Raji (cell line): ENCODE results near the gene ATPAF1.

Source experiments
- POLR2A ChIP-seq: IDR thresholded peaks from 2 replicates; pipeline ENCODE4 v1.6.1; 2011; ENCODE audit warnings: low read depth, low read length, control low read depth; ENCODE audit not compliant: insufficient read depth

ATPAF1 gene

GRCh38 chr1:46657775-46658174, 10.4 kb downstream of the ATPAF1 start:
- no peak for TF ChIP-seq POLR2A

DNA sequence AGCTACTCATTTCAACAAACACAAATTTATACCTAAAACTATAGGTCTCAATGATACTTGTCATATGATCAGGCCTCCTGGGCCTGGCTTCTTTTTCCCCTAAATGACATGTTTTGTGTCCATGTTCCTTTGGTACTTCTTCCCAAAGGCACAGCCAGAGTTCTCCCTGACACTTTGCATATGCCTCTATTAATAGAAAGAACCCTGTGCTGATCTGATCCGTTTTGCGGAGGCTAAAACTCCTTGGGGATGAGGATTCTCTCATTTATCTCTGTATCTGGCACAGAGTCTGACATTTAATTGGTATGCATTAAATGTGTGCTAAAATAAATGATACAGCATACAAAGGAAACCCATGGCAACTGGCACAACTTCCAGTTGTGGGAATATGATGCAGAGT, 11.5 kb downstream of the ATPAF1 start:
- no peak for TF ChIP-seq POLR2A

DNA sequence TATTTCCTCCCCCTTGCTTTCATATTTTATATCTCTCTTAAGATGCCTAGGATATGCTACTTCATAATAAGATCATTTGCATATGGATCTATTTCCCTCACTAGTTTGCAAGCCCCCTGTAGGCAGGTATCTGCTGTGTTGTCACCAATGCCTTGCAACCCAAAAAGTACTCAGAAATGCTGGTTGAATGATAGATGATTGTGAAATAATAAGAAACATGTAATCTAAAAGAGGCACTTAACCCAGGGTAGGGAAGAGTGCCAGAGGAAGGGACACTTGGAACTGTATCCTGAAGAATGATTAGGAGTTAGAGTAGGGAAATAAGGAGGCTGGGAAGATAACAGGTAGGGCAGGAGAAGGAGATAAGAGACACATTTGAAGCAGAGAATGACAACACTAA, 12.3 kb downstream of the ATPAF1 start:
- TF ChIP-seq POLR2A = no peak

DNA sequence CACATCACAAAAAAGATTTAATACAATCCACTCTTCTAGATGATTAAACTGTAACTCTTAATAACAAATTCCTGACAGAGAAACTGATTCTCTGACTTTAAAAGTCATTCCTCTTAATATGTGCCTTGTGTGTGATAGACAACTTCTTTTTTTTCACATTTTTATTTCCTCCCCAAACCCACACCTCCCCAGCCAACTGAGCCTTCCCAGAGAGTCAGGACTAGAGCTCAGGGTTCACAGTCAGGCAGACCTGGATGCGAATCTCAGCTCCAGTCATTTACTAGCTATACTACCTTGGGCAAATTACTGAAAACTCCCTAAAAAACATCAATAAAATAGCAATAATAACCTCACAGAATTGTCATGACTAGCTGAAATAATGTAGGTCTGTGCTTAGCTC, 14.2 kb downstream of the ATPAF1 start:
- TF ChIP-seq POLR2A = no peak

- no peak for TF ChIP-seq POLR2A
Observed at GRCh38 chr1:46653405-46653958, 14.7 kb downstream of the ATPAF1 start.

GRCh38 chr1:46652321-46653100, 15.7 kb downstream of the ATPAF1 start:
- no peak for TF ChIP-seq POLR2A

GRCh38 chr1:46650491-46650890, 17.7 kb downstream of the ATPAF1 start:
- TF ChIP-seq POLR2A = no peak

GRCh38 chr1:46649764-46650163, 18.4 kb downstream of the ATPAF1 start:
- no peak for TF ChIP-seq POLR2A

GRCh38 chr1:46647611-46648010, 20.6 kb downstream of the ATPAF1 start:
- TF ChIP-seq POLR2A = no peak

GRCh38 chr1:46646844-46647243, 21.3 kb downstream of the ATPAF1 start:
- TF ChIP-seq POLR2A = no peak

GRCh38 chr1:46646331-46646730, 21.8 kb downstream of the ATPAF1 start:
- no peak for TF ChIP-seq POLR2A

DNA sequence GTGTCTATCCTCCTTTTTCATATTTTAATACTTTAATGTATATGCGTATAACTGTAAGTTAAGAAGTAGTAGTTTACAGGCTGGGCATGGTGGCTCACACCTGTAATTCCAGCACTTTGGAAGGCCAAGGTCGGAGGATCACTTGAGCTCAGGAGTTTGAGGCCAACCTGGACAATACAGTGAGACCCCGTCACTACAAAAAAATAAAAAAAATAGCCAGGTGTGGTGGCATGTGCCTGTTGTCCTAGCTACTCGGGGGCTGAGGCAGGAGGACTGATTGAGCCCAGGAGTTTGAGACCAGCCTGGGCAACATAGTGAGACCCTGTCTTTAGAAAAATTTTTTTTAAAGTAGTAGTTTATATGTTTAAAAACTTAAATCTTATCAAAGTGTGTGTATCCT, 22.3 kb downstream of the ATPAF1 start:
- no peak for TF ChIP-seq POLR2A

GRCh38 chr1:46643368-46643775, 24.8 kb downstream of the ATPAF1 start:
- no peak for TF ChIP-seq POLR2A

- TF ChIP-seq POLR2A = no peak
Observed at GRCh38 chr1:46642115-46642680, 26.0 kb downstream of the ATPAF1 start.

GRCh38 chr1:46639547-46639946, 28.6 kb downstream of the ATPAF1 start:
- no peak for TF ChIP-seq POLR2A

GRCh38 chr1:46638921-46639320, 29.2 kb downstream of the ATPAF1 start:
- TF ChIP-seq POLR2A = no peak
